HepG2 (cell line): Measurements from ENCODE around the gene ASAP2. TPM values are rescaled to one million over a fixed set of nuclear protein-coding genes. Genes with fewer than 3 reads are reported as not detected.

ENCODE experiments used
- ATAC-seq: fragments of 200-7000 bp; cut with Tn5 transposase; 3 replicates; pipeline ENCODE4 v1.9.1; 2020; ENCODE audit warnings: mild to moderate bottlenecking, moderate library complexity
- BruUV-seq: library from RNA; stranded (reverse); fragments of 400-500 nt; replicated peaks from 2 replicates; lab custom pipeline; 2021; lab: Mats Ljungman, UMichigan
- CTCF ChIA-PET: fragments of 300-600 bp; formaldehyde crosslinking; extraction: SDS; loops from one replicate; lab custom pipeline; 2021; ENCODE audit warnings: low total read pairs, inconsistent platforms, low intra/inter-chr PET ratio; lab: Yijun Ruan, JAX
- POLR2A ChIA-PET: fragments of 350-600 bp; sonication (Branson Sonifier 250); formaldehyde crosslinking; loops from one replicate; lab custom pipeline; 2020; ENCODE audit warnings: antibody characterized with exemption, inconsistent platforms; lab: Yijun Ruan, JAX
- DNase-seq: peaks from one replicate; pipeline ENCODE4 v3.0.0-alpha.2; 2015; ENCODE audit warnings: low spot score
- FAIRE-seq: peaks from 3 replicates; lab custom pipeline; 2011; peaks lifted over from hg19 to GRCh38; lab: Jason Lieb, UNC
- H2AFZ ChIP-seq: one replicate; pipeline ENCODE4 v1.6.1; 2011; ENCODE audit warnings: low read length, inconsistent platforms
- H3K27ac ChIP-seq: fragments of 300-600 bp; 3 replicates; pipeline ENCODE4 v1.8.0; 2011; ENCODE audit warnings: mixed run types, mild to moderate bottlenecking, mixed read lengths, low read length, inconsistent platforms; ENCODE audit not compliant: insufficient read depth; ENCODE audit errors: extremely low read length
- H3K27me3 ChIP-seq, 2 experiments: fragments of 200-600 bp in 1 of 2; 2 replicates in 1 of 2; 3 replicates in 1 of 2; pipeline versions ENCODE4 v1.6.0 to v1.8.0; 2011; ENCODE audit warnings: low read length in 2 of 2, mild to moderate bottlenecking in 2 of 2, moderate library complexity in 2 of 2, inconsistent platforms in 1 of 2; ENCODE audit not compliant: insufficient read depth in 2 of 2, control insufficient read depth in 1 of 2
- H3K36me3 ChIP-seq, 2 experiments: fragments of 200-600 bp in 1 of 2; replicated peaks in 1 of 2; 2 replicates in 1 of 2; 3 replicates in 1 of 2; pipeline versions ENCODE4 v1.5.1 to v1.8.0; 2011; ENCODE audit warnings: low read length in 2 of 2, inconsistent platforms in 1 of 2; ENCODE audit not compliant: insufficient read depth in 2 of 2, control insufficient read depth in 1 of 2
- H3K4me1 ChIP-seq: 2 replicates; pipeline ENCODE4 v1.5.1; 2012; ENCODE audit warnings: low read length, inconsistent platforms; ENCODE audit not compliant: insufficient read depth
- H3K4me2 ChIP-seq: 2 replicates; pipeline ENCODE4 v1.6.0; 2011; ENCODE audit warnings: low read depth, low read length, inconsistent platforms
- H3K4me3 ChIP-seq, 3 experiments: fragments of 200-600 bp in 1 of 3; sonication (generic), shearing (Covaris generic) in 1 of 3; replicated peaks in 1 of 3; 2 replicates each; pipeline ENCODE4 v1.5.1; 2011 to 2016; ENCODE audit warnings: low read length in 3 of 3, inconsistent platforms in 2 of 3, low read depth in 2 of 3, mild to moderate bottlenecking in 2 of 3, control low read depth in 1 of 3, mixed read lengths in 1 of 3; ENCODE audit not compliant: insufficient read depth in 1 of 3
- H3K79me2 ChIP-seq: one replicate; pipeline ENCODE4 v1.6.1; 2011; ENCODE audit warnings: low read length, inconsistent platforms; ENCODE audit not compliant: insufficient read depth
- H3K9ac ChIP-seq: 2 replicates; pipeline ENCODE4 v1.6.0; 2011; ENCODE audit warnings: mild to moderate bottlenecking, low read depth, low read length, inconsistent platforms; ENCODE audit not compliant: insufficient read depth
- H3K9me3 ChIP-seq: 2 replicates; pipeline ENCODE4 v1.5.1; 2012; ENCODE audit warnings: mild to moderate bottlenecking, low read length
- H4K20me1 ChIP-seq: 2 replicates; pipeline ENCODE4 v1.6.0; 2011; ENCODE audit warnings: inconsistent platforms, mild to moderate bottlenecking, low read length, moderate library complexity; ENCODE audit not compliant: insufficient read depth
- ATF7 ChIP-seq, 2 experiments: fragments of 450-650 bp in 1 of 2; sonication (generic) in 1 of 2; formaldehyde crosslinking in 1 of 2; IDR thresholded peaks; 2 replicates each; pipeline versions ENCODE4 v1.4.0 to v1.6.1; 2016 to 2020; ENCODE audit warnings: antibody characterized with exemption in 1 of 2, mild to moderate bottlenecking in 1 of 2, missing genetic modification reagents in 1 of 2
- CCDC6 ChIP-seq: sonication (generic); formaldehyde crosslinking; IDR thresholded peaks from 2 replicates; pipeline ENCODE4 v1.8.1; 2022; ENCODE audit warnings: mild to moderate bottlenecking, missing genetic modification reagents, moderate library complexity
- CEBPB ChIP-seq: IDR thresholded peaks from 2 replicates; pipeline ENCODE4 v1.6.1; 2011; ENCODE audit warnings: low read depth, low read length, improper control_type of control experiment, borderline replicate concordance
- ERF ChIP-seq: IDR thresholded peaks from 2 replicates; pipeline ENCODE4 v1.6.1; 2018; ENCODE audit warnings: missing biosample characterization, missing genetic modification reagents
- ZBTB33 ChIP-seq: sonication (generic); formaldehyde crosslinking; IDR thresholded peaks from 2 replicates; pipeline ENCODE4 v1.4.0; 2020; ENCODE audit warnings: missing genetic modification reagents
- ZFX ChIP-seq: sonication (generic); formaldehyde crosslinking; IDR thresholded peaks from 2 replicates; pipeline ENCODE4 v1.4.0; 2020; ENCODE audit warnings: mild to moderate bottlenecking, low read depth, missing genetic modification reagents, moderate library complexity
- ZNF468 ChIP-seq: sonication (generic); formaldehyde crosslinking; IDR thresholded peaks from 2 replicates; pipeline ENCODE4 v1.8.0; 2022; ENCODE audit warnings: mild to moderate bottlenecking, moderate library complexity, missing genetic modification reagents
- WGBS: methylation state at CpG from one replicate; pipeline ENCODE4 v1.1.6; 2017; ENCODE audit warnings: low lambda C conversion rate; 5-methylcytosine and 5-hydroxymethylcytosine counted together
- in situ Hi-C: cut with HindIII; loops from 2 replicates; pipeline ENCODE4 v1.10.0; 2017; ENCODE audit warnings: low pct_unique_long_range_greater_than_20kb; ENCODE audit not compliant: extremely low pct_ligation_motif_present
- intact Hi-C: fragments of 100-400 bp; cut with micrococcal nuclease; formaldehyde crosslinking; loops from one replicate; pipeline ENCODE4 v1.10.0; 2022; ENCODE audit not compliant: unreplicated experiment
- polyA plus RNA-seq, 8 experiments: library from polyadenylated mRNA; depleted of rRNA in 3 of 8; stranded (reverse) in 7 of 8; unstranded in 1 of 8; fragments of >200 nt; fragmentation: Illumina TruSeq in 4 of 8; extraction: Trizol in 4 of 8; gene quantifications; 2 replicates each; pipeline versions ENCODE4 v1.2.1 to v1.2.3, GENCODE V29; 2011 to 2016; ENCODE audit warnings: low read depth in 4 of 8, missing spikeins in 1 of 8, mixed read lengths in 1 of 8; ENCODE audit not compliant: insufficient read depth in 1 of 8
- total RNA-seq, 5 experiments: library from RNA; depleted of rRNA; stranded (reverse); fragments of >200 nt; fragmentation: Illumina TruSeq; extraction: Trizol; gene quantifications; 2 replicates each; pipeline ENCODE4 v1.2.3, GENCODE V29; 2016; ENCODE audit warnings: low read depth in 1 of 5

Gene ASAP2
- total and polyA plus RNA-seq, 2 of the 13 experiments (the other 11 are each of a cell fraction or from before 2014, with no cell fraction given) = 7.3 to 22.3 TPM

- Histone ChIP-seq H2AFZ (no peak overlapping the region), H3K4me2 (no peak overlapping the region), H3K27ac (no peak overlapping the region), H3K9me3 (no peaks in the 10 kb centered on the region), H3K79me2 (peaks cover 39% of the 10 kb centered on the region), H4K20me1 (no peaks in the 10 kb centered on the region; the same call in 1 of the 2 replicates), H3K4me3 (no peak overlapping the region), H3K27me3 (no peaks in the 10 kb centered on the region), H3K4me1 (peaks cover 46% of the 10 kb centered on the region), H3K9ac (no peak overlapping the region), H3K36me3 (no peaks in the 10 kb centered on the region)
- BruUV-seq = no TSS peak
- FAIRE-seq (no peak), ATAC-seq (peak; percentile 22; the same call in 1 of the 3 replicates), DNase-seq (no peak)
- in situ Hi-C loops = no loop called here
- ChIA-PET POLR2A (interaction anchor here (0.7 to 1.4 kb wide), 2 partner anchors 17 to 535 kb away, joined by 3 to 14 read pairs; no protein-coding TSS in a partner anchor), CTCF (no interaction called here)
- intact Hi-C loops = no loop called here
- WGBS = 82% methylated on average over 16 of the region's 16 CpGs
- TF ChIP-seq ZBTB33 (CRISPR knock-in tag) (0 out of 2 replicates have a peak, but pooled peaks have one; percentile 14), ERF (CRISPR knock-in tag) (no peak), ZFX (CRISPR knock-in tag) (peak; percentile 8; the same call in 1 of the 2 replicates), ZNF468 (CRISPR knock-in tag) (no peak), CCDC6 (CRISPR knock-in tag) (no peak), CEBPB (peak; percentile 25; the same call in 1 of the 2 replicates), ATF7 (IDR thresholded peaks at IDR 0.05) (0 out of 2 replicates have a peak, but pooled peaks have one; percentile 9), ATF7 (CRISPR knock-in tag; IDR thresholded peaks at IDR 0.05) (no peak)
Measured at GRCh38 chr2:9251154-9252001, 44.8 kb downstream of the ASAP2 start.
